Ureter (tissue), 1 donor: ENCODE data around the gene FOXP4. TPM values are rescaled to one million over a fixed set of nuclear protein-coding genes. Genes with fewer than 3 reads are reported as not detected.

Source experiments
- DNase-seq: peaks from one replicate; pipeline ENCODE4 v3.0.0-alpha.2; 2020; ENCODE audit warnings: low spot score
- total RNA-seq: library from RNA; stranded (reverse); gene quantifications from one replicate; pipeline ENCODE4 v1.2.4, GENCODE V29; 2023
- donor health status: DM: yes; HTN: yes; CAD: no.

FOXP4 gene
- total RNA-seq, 1 donor from 2014 or later, result 25.1 TPM

DNA sequence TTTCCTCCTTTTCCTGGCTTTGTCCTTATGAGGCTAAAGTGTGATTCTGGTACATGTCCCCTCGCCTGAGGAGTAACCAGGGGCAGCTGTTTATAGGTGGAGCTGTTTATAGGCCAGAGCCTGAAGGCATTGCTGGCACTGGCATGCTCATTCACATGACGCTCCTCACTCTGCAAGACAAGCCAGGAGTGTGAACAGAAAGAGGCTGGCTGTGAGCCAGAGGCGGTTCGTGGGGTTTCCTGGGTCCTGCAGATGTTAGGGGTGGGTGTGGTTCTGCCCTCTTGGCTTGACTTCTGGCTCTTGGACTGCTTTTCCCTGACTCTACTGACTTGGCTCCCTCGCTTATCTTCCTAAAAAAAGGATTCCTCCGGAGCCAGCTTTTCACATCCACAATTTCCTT lies 79.3 kb downstream of the FOXP4 start:
- DNase-seq, result peak; percentile 58

GRCh38 chr6:41626022-41626421 lies 79.8 kb downstream of the FOXP4 start:
- no peak for DNase-seq

- no peak for DNase-seq
These were observed 80.7 kb downstream of the FOXP4 start for GRCh38 chr6:41626917-41627316.

- DNase-seq, result no peak
These were observed 82.9 kb downstream of the FOXP4 start for GRCh38 chr6:41629128-41629527.

GRCh38 chr6:41630069-41630468 lies 83.9 kb downstream of the FOXP4 start:
- DNase-seq, result no peak

DNA sequence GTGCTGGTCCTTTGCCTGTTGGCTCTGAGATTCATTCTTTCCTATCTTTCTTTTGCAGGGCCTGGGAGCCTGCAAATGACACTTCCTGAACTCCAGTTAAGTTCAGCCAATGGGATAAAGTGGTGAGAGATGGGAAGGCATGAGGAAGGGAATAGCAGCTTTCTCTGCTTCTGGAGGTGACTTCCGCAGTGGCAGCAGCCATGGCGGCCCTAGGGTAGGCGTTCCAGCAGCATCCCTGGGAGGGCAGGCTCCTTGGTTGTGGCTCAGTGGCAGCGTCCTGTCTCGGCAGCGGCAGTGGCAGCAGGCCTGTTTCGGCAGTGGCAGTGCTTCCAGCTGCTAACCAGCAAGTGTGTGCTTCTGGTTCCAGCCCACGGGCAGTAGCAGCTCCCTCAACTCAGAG lies 84.8 kb downstream of the FOXP4 start:
- no peak for DNase-seq

DNA sequence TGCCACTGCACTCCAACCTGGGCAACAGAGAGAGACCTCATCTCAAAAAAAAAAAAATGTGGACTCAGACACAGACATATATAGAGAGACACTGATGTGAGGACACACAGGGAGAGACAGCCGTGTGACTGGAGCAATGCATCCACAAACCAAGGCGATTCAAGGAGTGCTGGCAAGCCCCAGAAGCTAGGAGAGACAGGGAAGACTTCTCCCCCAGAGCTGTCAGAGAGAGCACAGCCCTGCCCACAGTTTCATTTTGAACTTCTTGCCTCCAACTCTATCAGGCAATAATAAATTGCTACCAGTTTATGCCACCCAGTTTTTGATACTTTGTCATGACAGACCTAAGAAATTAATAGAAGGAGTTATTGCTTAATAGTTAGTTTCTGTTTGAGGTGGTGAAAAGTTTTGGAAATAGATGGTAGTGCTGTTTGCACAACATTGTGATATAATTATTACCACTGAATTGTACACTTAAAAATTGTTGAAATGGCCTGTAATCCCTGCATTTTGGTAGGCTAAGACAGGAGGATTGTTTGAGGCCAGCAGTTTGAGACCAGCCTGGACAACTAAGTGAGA lies 87.0 kb downstream of the FOXP4 start:
- DNase-seq, result no peak

- no peak for DNase-seq
These were observed 88.5 kb downstream of the FOXP4 start for GRCh38 chr6:41634657-41635056.

GRCh38 chr6:41635365-41635764 lies 89.2 kb downstream of the FOXP4 start:
- DNase-seq, result no peak

DNA sequence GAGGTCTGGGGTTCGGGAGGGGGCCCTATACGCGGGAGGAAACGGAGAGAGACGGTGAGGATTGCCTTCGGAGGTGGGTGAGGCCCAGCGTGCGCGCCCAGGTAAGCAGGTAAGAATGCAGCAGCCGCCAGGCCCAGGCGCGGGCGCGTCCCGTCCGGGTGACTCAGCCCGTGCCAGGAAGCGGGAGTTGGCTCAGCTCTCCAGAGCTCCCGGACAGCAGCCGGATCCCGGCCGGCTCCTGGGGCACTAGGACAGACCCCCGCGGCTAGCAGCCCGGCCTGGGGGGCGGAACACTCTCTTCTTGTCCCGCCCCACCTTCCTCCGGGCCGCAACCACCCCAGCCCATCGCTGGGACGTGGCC lies 90.6 kb downstream of the FOXP4 start:
- DNase-seq, result peak; percentile 74

GRCh38 chr6:41637194-41638001 lies 91.2 kb downstream of the FOXP4 start:
- DNase-seq, result peak; percentile 62

- DNase-seq, result no peak
These were observed 92.1 kb downstream of the FOXP4 start, which contains the start of gene MDFI for GRCh38 chr6:41638002-41638934. MDFI (plus strand) TSS chr6:41638468; CDS start chr6:41638750, 282 bp downstream.

GRCh38 chr6:41638935-41639808 lies 93.0 kb downstream of the FOXP4 start:
- no peak for DNase-seq

GRCh38 chr6:41639809-41640371 lies 93.7 kb downstream of the FOXP4 start:
- DNase-seq, result no peak

GRCh38 chr6:41640426-41640825 lies 94.2 kb downstream of the FOXP4 start:
- DNase-seq, result no peak

- no peak for DNase-seq
These were observed 95.3 kb downstream of the FOXP4 start for GRCh38 chr6:41641352-41641925.

GRCh38 chr6:41642090-41642959 lies 96.1 kb downstream of the FOXP4 start:
- no peak for DNase-seq

DNA sequence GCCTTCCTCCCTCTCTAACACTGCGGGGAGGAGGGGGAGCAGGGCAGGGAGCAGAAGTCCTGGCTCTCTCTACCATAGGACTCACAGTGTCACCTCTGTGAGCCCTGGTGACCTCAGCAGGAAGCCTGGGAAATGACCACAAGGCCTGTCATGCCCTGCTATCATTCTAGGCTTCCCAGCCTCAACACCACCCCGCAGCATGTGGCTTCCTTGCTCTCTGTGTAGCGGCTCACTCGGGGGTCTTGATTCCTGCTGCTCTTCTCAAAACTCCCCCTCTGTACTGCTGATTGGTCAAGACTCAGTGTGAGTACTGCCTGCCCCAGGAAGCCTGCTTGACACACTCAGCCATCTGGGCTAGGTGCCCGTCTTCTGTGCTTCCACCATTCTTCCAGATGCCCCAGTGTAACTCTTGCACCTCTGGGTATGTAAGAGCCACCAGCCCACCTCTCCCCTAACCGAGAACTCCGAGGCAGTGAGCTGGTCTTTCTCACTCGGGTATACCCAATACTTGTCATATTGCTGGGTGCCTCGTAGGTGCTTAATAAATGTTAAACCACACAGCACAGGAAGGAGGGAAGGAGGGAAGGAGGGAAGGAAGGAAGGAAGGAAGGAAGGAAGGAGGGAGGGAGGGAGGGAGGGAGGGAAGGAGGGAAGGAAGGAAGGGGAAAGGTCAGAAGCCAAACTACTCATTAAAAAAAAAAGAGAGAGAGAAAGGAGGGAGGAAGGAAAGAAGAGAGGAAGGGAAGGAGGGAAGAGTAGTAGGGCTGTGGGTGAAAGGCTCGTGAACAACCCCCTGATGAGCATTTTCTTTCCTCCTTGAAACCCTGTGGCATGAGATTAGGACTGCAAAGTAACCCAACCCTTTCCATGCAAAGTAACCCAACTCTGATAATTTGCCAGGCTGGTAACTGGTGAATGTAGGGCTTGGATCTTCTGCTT lies 97.0 kb downstream of the FOXP4 start:
- DNase-seq, result no peak

GRCh38 chr6:41643899-41644269 lies 97.7 kb downstream of the FOXP4 start:
- DNase-seq, result no peak
